Peyer's patch (tissue), 4 donors: ENCODE measurements around the gene SPRY4.

ENCODE experiments used
- POLR2A ChIP-seq, 2 donors: fragments of 450-650 bp; IDR thresholded peaks; one replicate each; pipeline ENCODE4 v1.5.1; 2017; ENCODE audit warnings: antibody characterized with exemption in 2 of 2, mild to moderate bottlenecking in 2 of 2, moderate library complexity in 2 of 2
- TF ChIP-seq, protein P1 (sequence below), 6 experiments: fragments of 450-650 bp in 4 of 6; fragments of 200-600 bp in 2 of 6; sonication (generic) in 1 of 6; IDR thresholded peaks; one replicate each; pipeline ENCODE4 v1.5.1; 2017 to 2019; ENCODE audit warnings: antibody characterized with exemption in 6 of 6, mild to moderate bottlenecking in 3 of 6, moderate library complexity in 1 of 6

DNA sequence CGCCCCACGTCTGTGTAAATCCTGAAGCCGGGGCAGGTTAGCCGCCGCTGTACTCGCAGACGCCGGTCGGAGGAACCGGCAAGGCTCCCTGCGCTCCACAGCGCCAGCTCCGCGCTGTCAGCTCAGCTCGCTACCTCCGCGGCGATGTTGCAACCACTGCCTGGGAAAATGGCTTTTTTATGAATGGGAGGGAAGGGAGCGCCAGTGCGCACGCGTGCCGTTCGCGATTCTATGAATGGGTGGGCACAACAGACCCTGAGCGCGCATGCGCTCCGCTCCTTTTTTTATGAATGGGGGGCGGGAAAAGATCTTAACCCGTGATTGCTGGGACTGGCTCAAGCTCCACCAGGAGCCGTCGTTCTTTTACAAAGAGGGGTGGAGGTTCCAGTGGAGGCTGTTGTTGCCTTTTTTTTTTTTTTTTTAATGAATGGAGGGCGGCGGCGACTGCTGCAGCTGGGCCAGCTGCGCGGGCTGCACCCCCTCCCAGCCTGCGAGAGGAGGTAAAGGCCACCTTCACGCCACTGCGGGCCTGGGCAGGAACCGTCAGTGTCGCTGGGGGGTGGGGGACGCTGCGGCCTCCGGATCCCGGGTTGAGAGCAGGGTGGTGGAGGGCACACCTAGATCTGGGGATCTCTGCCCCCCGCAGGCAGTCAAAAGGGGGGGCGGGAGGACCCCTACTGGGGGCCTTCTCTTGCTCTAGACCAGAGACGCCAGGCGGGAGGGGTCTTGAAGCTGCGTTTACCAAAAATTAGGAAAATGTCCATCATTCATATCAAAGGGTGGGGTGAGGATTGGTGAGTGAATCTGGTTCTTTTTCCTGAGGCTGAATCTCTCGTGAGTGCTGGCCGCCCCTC, at the start of gene SPRY4:
- TF ChIP-seq, protein P1, sequence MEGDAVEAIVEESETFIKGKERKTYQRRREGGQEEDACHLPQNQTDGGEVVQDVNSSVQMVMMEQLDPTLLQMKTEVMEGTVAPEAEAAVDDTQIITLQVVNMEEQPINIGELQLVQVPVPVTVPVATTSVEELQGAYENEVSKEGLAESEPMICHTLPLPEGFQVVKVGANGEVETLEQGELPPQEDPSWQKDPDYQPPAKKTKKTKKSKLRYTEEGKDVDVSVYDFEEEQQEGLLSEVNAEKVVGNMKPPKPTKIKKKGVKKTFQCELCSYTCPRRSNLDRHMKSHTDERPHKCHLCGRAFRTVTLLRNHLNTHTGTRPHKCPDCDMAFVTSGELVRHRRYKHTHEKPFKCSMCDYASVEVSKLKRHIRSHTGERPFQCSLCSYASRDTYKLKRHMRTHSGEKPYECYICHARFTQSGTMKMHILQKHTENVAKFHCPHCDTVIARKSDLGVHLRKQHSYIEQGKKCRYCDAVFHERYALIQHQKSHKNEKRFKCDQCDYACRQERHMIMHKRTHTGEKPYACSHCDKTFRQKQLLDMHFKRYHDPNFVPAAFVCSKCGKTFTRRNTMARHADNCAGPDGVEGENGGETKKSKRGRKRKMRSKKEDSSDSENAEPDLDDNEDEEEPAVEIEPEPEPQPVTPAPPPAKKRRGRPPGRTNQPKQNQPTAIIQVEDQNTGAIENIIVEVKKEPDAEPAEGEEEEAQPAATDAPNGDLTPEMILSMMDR (IDR thresholded peaks at IDR 0.05) = peak in 1 of 6 experiments; percentile 1
- TF ChIP-seq POLR2A (IDR thresholded peaks at IDR 0.05) = peak; percentile 89 to 96
